CD4-positive, alpha-beta memory T cell (primary cell): ENCODE data around the gene RASA3. TPM values are rescaled to one million over a fixed set of nuclear protein-coding genes. Genes with fewer than 3 reads are reported as not detected.

ENCODE experiments used
- CTCF ChIA-PET: fragments of 350-600 bp; sonication (Branson Sonifier 250); formaldehyde crosslinking; loops from one replicate; lab custom pipeline; 2021; ENCODE audit warnings: inconsistent platforms; ENCODE audit not compliant: partially characterized antibody; lab: Charles Lee
- POLR2A ChIA-PET: fragments of 350-600 bp; sonication (Branson Sonifier 250); formaldehyde crosslinking; loops from one replicate; lab custom pipeline; 2021; ENCODE audit not compliant: partially characterized antibody; lab: Charles Lee
- DNase-seq, 5 donors: peaks; one replicate each; pipeline versions ENCODE4 v3.0.0 to v3.0.0-alpha.2; 2020 to 2022; ENCODE audit warnings: mixed read lengths in 1 of 5
- H3K27ac ChIP-seq: one replicate; pipeline ENCODE4 v1.7.0; 2013; ENCODE audit warnings: low read depth, low read length
- H3K27me3 ChIP-seq: 2 replicates; pipeline ENCODE4 v1.7.0; 2013; ENCODE audit warnings: mild to moderate bottlenecking, low read length, moderate library complexity; ENCODE audit not compliant: insufficient read depth
- H3K36me3 ChIP-seq: 2 replicates; pipeline ENCODE4 v1.7.0; 2013; ENCODE audit warnings: mild to moderate bottlenecking, low read length, moderate library complexity; ENCODE audit not compliant: insufficient read depth
- H3K4me1 ChIP-seq: 2 replicates; pipeline ENCODE4 v1.7.0; 2013; ENCODE audit warnings: mild to moderate bottlenecking, low read length, moderate library complexity; ENCODE audit not compliant: insufficient read depth
- H3K4me3 ChIP-seq, 2 donors: one replicate each; pipeline ENCODE4 v1.7.0; 2013; ENCODE audit warnings: low read length in 2 of 2, mild to moderate bottlenecking in 1 of 2
- H3K9me3 ChIP-seq, 2 donors: one replicate each; pipeline ENCODE4 v1.7.0; 2013; ENCODE audit warnings: low read length in 2 of 2, control low read depth in 1 of 2; ENCODE audit not compliant: control insufficient read depth in 1 of 2
- H3K27ac Mint-ChIP-seq, 7 donors: one replicate each; pipeline ENCODE4 v1.8.0; 2020 to 2021; ENCODE audit warnings: mixed read lengths in 7 of 7, mild to moderate bottlenecking in 6 of 7, inconsistent platforms in 3 of 7, moderate library complexity in 3 of 7
- H3K27me3 Mint-ChIP-seq, 2 donors: one replicate each; pipeline ENCODE4 v1.8.0; 2020 to 2021; ENCODE audit warnings: mixed read lengths in 2 of 2
- H3K36me3 Mint-ChIP-seq, 2 donors: one replicate each; pipeline ENCODE4 v1.8.0; 2020 to 2021; ENCODE audit warnings: mixed read lengths in 2 of 2, inconsistent platforms in 1 of 2, mild to moderate bottlenecking in 1 of 2
- H3K4me1 Mint-ChIP-seq, 4 donors: one replicate each; pipeline ENCODE4 v1.8.0; 2020 to 2021; ENCODE audit warnings: mixed read lengths in 4 of 4, mild to moderate bottlenecking in 1 of 4
- H3K4me3 Mint-ChIP-seq, 8 donors: one replicate each; pipeline ENCODE4 v1.8.0; 2020 to 2021; ENCODE audit warnings: mixed read lengths in 8 of 8, mild to moderate bottlenecking in 7 of 8, moderate library complexity in 6 of 8, inconsistent platforms in 3 of 8
- H3K9me3 Mint-ChIP-seq, 8 donors: one replicate each; pipeline ENCODE4 v1.8.0; 2020 to 2021; ENCODE audit warnings: mixed read lengths in 8 of 8, mild to moderate bottlenecking in 5 of 8, inconsistent platforms in 3 of 8, moderate library complexity in 1 of 8
- intact Hi-C: fragments of 100-400 bp; cut with micrococcal nuclease; formaldehyde crosslinking; loops from one replicate; pipeline ENCODE4 v1.15.1; 2023
- polyA plus RNA-seq, 2 donors: library from polyadenylated mRNA; unstranded; fragments of 300-500 nt; fragmentation: Illumina TruSeq; gene quantifications; one replicate each; pipeline ENCODE4 v1.2.3, GENCODE V29; 2021
- total RNA-seq, 2 experiments: library from RNA; stranded (reverse); gene quantifications; one replicate each; pipeline ENCODE4 v1.2.3, GENCODE V29; 2021

RASA3 gene
- total and polyA plus RNA-seq, 4 experiments from 2014 or later, result 65.5 to 174 (median 156) TPM

GRCh38 chr13:114092468-114092867 is 40.0 kb downstream of the RASA3 start:
- Mint-ChIP-seq H3K4me1 (peaks cover 41 to 77% (median 53%) of the 10 kb centered on the region in 4 donors), H3K9me3 (peaks cover 4 to 74% (median 22%) of the 10 kb centered on the region in 8 donors), H3K4me3 (peak overlapping the region in 2 of 8 donors; percentile 23 to 60), H3K36me3 (peaks cover 57 to 64% of the 10 kb centered on the region in 2 donors), H3K27me3 (no peaks in the 10 kb centered on the region), H3K27ac (peak overlapping the region in 3 of 7 donors; percentile 48 to 81 (median 71))
- intact Hi-C loops, result no loop called here
- Histone ChIP-seq H3K27ac (no peak overlapping the region), H3K4me3 (no peak overlapping the region), H3K36me3 (peaks cover 8% of the 10 kb centered on the region), H3K27me3 (no peaks in the 10 kb centered on the region), H3K4me1 (peaks cover 52% of the 10 kb centered on the region), H3K9me3 (peaks cover 0 to 5% of the 10 kb centered on the region in 2 donors)
- DNase-seq, result no peak
- ChIA-PET POLR2A (no interaction called here), CTCF (interaction anchor here (0.8 to 2.1 kb wide), 2 partner anchors 10 to 21 kb away, joined by 3 to 4 read pairs; no protein-coding TSS in a partner anchor)

- intact Hi-C loops, result no loop called here
- peaks cover 24 to 57% (median 35%) of the 10 kb centered on the region in 4 donors for H3K4me1 Mint-ChIP-seq
These were observed 41.9 kb downstream of the RASA3 start for GRCh38 chr13:114090476-114090875.

GRCh38 chr13:114089751-114090400 is 42.5 kb downstream of the RASA3 start:
- Mint-ChIP-seq H3K4me3 (peak overlapping the region in 1 of 8 donors; percentile 25), H3K4me1 (peaks cover 19 to 51% (median 30%) of the 10 kb centered on the region in 4 donors), H3K36me3 (peaks cover 38 to 42% of the 10 kb centered on the region in 2 donors), H3K27ac (peak overlapping the region in 6 of 7 donors; percentile 19 to 84 (median 60)), H3K27me3 (no peaks in the 10 kb centered on the region), H3K9me3 (peaks cover 4 to 52% (median 22%) of the 10 kb centered on the region in 8 donors)
- no peaks in the 10 kb centered on the region for H3K27me3 ChIP-seq
- peak in 1 of 5 donors; percentile 5 for DNase-seq
- POLR2A ChIA-PET, result interaction anchor here (1.6 to 2.7 kb wide), 2 partner anchors 18 to 22 kb away, joined by 5 to 7 read pairs; no protein-coding TSS in a partner anchor
- H3K4me1 ChIP-seq, result peaks cover 26% of the 10 kb centered on the region
- peaks cover 4% of the 10 kb centered on the region for H3K36me3 ChIP-seq
- CTCF ChIA-PET, result no interaction called here
- intact Hi-C loops, result no loop called here
- peaks cover 0 to 5% of the 10 kb centered on the region in 2 donors for H3K9me3 ChIP-seq
- H3K4me3 ChIP-seq, result no peak overlapping the region
- H3K27ac ChIP-seq, result no peak overlapping the region

More at GRCh38 chr13:114090476-114090875, 41.9 kb downstream of the RASA3 start:
- H3K27ac ChIP-seq, result no peak overlapping the region
- peak overlapping the region in 2 of 8 donors; percentile 9 to 25 for H3K4me3 Mint-ChIP-seq
- peaks cover 4 to 57% (median 22%) of the 10 kb centered on the region in 8 donors for H3K9me3 Mint-ChIP-seq
- H3K4me3 ChIP-seq, result no peak overlapping the region
- peaks cover 32% of the 10 kb centered on the region for H3K4me1 ChIP-seq
- H3K27me3 ChIP-seq, result no peaks in the 10 kb centered on the region
- H3K9me3 ChIP-seq, result peaks cover 0 to 5% of the 10 kb centered on the region in 2 donors
- ChIA-PET CTCF (no interaction called here), POLR2A (interaction anchor here (1.6 to 2.7 kb wide), 2 partner anchors 19 to 22 kb away, joined by 5 to 7 read pairs; no protein-coding TSS in a partner anchor)
- peaks cover 4% of the 10 kb centered on the region for H3K36me3 ChIP-seq
- no peaks in the 10 kb centered on the region for H3K27me3 Mint-ChIP-seq
- H3K36me3 Mint-ChIP-seq, result peaks cover 41 to 47% of the 10 kb centered on the region in 2 donors
- H3K27ac Mint-ChIP-seq, result peak overlapping the region; percentile 22 to 84 (median 63)
- DNase-seq, result no peak

GRCh38 chr13:114089341-114089740 is 43.1 kb downstream of the RASA3 start:
- Mint-ChIP-seq H3K27ac (peak overlapping the region in 2 of 7 donors; percentile 10 to 57), H3K4me1 (peaks cover 19 to 45% (median 28%) of the 10 kb centered on the region in 4 donors), H3K36me3 (peaks cover 36 to 41% of the 10 kb centered on the region in 2 donors), H3K4me3 (no peak overlapping the region), H3K27me3 (no peaks in the 10 kb centered on the region), H3K9me3 (peaks cover 4 to 51% (median 22%) of the 10 kb centered on the region in 8 donors)
- Histone ChIP-seq H3K27ac (no peak overlapping the region), H3K4me3 (no peak overlapping the region), H3K27me3 (no peaks in the 10 kb centered on the region), H3K36me3 (peaks cover 4% of the 10 kb centered on the region), H3K9me3 (peaks cover 0 to 5% of the 10 kb centered on the region in 2 donors), H3K4me1 (peaks cover 22% of the 10 kb centered on the region)
- intact Hi-C loops, result no loop called here
- ChIA-PET POLR2A (interaction anchor here (1.5 to 2.7 kb wide), 2 partner anchors 21 to 54 kb away, joined by 3 to 7 read pairs; no protein-coding TSS in a partner anchor), CTCF (no interaction called here)
- peak in 1 of 5 donors; percentile 24 for DNase-seq

GRCh38 chr13:114088863-114089262 is 43.6 kb downstream of the RASA3 start:
- CTCF ChIA-PET, result no interaction called here
- Mint-ChIP-seq H3K9me3 (peaks cover 4 to 48% (median 22%) of the 10 kb centered on the region in 8 donors), H3K36me3 (peaks cover 32 to 36% of the 10 kb centered on the region in 2 donors), H3K27ac (peak overlapping the region in 2 of 7 donors; percentile 41 to 57), H3K4me3 (peak overlapping the region in 1 of 8 donors; percentile 39), H3K27me3 (no peaks in the 10 kb centered on the region), H3K4me1 (peaks cover 15 to 41% (median 23%) of the 10 kb centered on the region in 4 donors)
- H3K9me3 ChIP-seq, result peaks cover 0 to 5% of the 10 kb centered on the region in 2 donors
- H3K36me3 ChIP-seq, result peaks cover 4% of the 10 kb centered on the region
- no peak for DNase-seq
- H3K4me3 ChIP-seq, result no peak overlapping the region
- intact Hi-C loops, result no loop called here
- POLR2A ChIA-PET, result interaction anchor here (1.5 to 2.7 kb wide), 2 partner anchors 21 to 55 kb away, joined by 3 to 7 read pairs; no protein-coding TSS in a partner anchor
- peaks cover 17% of the 10 kb centered on the region for H3K4me1 ChIP-seq
- no peaks in the 10 kb centered on the region for H3K27me3 ChIP-seq
- H3K27ac ChIP-seq, result no peak overlapping the region

GRCh38 chr13:114088234-114088633 is 44.2 kb downstream of the RASA3 start:
- H3K4me3 ChIP-seq, result no peak overlapping the region
- H3K4me1 Mint-ChIP-seq, result peaks cover 9 to 35% (median 18%) of the 10 kb centered on the region in 4 donors
- H3K9me3 ChIP-seq, result peaks cover 0 to 4% of the 10 kb centered on the region in 2 donors
- H3K9me3 Mint-ChIP-seq, result peaks cover 4 to 42% (median 16%) of the 10 kb centered on the region in 8 donors
- peak overlapping the region in 3 of 7 donors; percentile 41 to 57 (median 42) for H3K27ac Mint-ChIP-seq
- H3K36me3 Mint-ChIP-seq, result peaks cover 26 to 30% of the 10 kb centered on the region in 2 donors
- ChIA-PET POLR2A (interaction anchor here (1.2 to 2.7 kb wide), 3 partner anchors 20 to 55 kb away, joined by 3 to 7 read pairs (median 3); no protein-coding TSS in a partner anchor), CTCF (no interaction called here)
- no peak for DNase-seq
- H3K27me3 ChIP-seq, result no peaks in the 10 kb centered on the region
- no peak overlapping the region for H3K27ac ChIP-seq
- peaks cover 4% of the 10 kb centered on the region for H3K36me3 ChIP-seq
- no peak overlapping the region for H3K4me3 Mint-ChIP-seq
- H3K4me1 ChIP-seq, result peaks cover 18% of the 10 kb centered on the region
- H3K27me3 Mint-ChIP-seq, result no peaks in the 10 kb centered on the region
- intact Hi-C loops, result no loop called here

GRCh38 chr13:114087430-114087829 is 45.0 kb downstream of the RASA3 start:
- peak in 1 of 5 donors; percentile 34 for DNase-seq
- H3K27me3 ChIP-seq, result no peaks in the 10 kb centered on the region

More at GRCh38 chr13:114087430-114087829, 45.0 kb downstream of the RASA3 start:
- CTCF ChIA-PET, result no interaction called here
- Mint-ChIP-seq H3K36me3 (peaks cover 28 to 37% of the 10 kb centered on the region in 2 donors), H3K4me1 (peaks cover 11 to 42% (median 25%) of the 10 kb centered on the region in 4 donors), H3K9me3 (peaks cover 4 to 45% (median 11%) of the 10 kb centered on the region in 8 donors), H3K4me3 (no peak overlapping the region), H3K27me3 (no peaks in the 10 kb centered on the region), H3K27ac (peak overlapping the region in 3 of 7 donors; percentile 8 to 74 (median 42))
- POLR2A ChIA-PET, result interaction anchor here (1.2 to 2.7 kb wide), 2 partner anchors 19 to 22 kb away, joined by 3 to 7 read pairs; no protein-coding TSS in a partner anchor
- peaks cover 4% of the 10 kb centered on the region for H3K36me3 ChIP-seq
- no peaks in the 10 kb centered on the region for H3K9me3 ChIP-seq
- H3K27ac ChIP-seq, result no peak overlapping the region
- intact Hi-C loops, result no loop called here
- H3K4me1 ChIP-seq, result peaks cover 26% of the 10 kb centered on the region
- no peak overlapping the region for H3K4me3 ChIP-seq
